ENCODE measurements around the gene POLR2A. TPM values are rescaled to one million over a fixed set of nuclear protein-coding genes. Genes with fewer than 3 reads are reported as not detected.

Gene POLR2A
- polyA plus RNA-seq, 1 donor from 2014 or later: 9.1 TPM

- no peaks in the 10 kb centered on the region for H4K20me1 ChIP-seq (ENCODE audit: insufficient read depth)
- TF ChIP-seq SMC3 (conservative IDR thresholded peaks at IDR 0.05; ENCODE audit: poor library complexity) (no peak), POLR2AphosphoS5 (IDR thresholded peaks at IDR 0.05) (no peak), EZH2 (IDR thresholded peaks at IDR 0.05; ENCODE audit: borderline replicate concordance, insufficient read depth, low read length, poor library complexity, severe bottlenecking) (no peak), TAF1 (IDR thresholded peaks at IDR 0.05; ENCODE audit: low read depth) (no peak)
- H2AFZ ChIP-seq (ENCODE audit: low read depth, low read length): no peak overlapping the region
- no peak overlapping the region for H3K27ac ChIP-seq (ENCODE audit: low read length)
- H3K4me3 ChIP-seq (ENCODE audit: low read length): no peak overlapping the region
- no peaks in the 10 kb centered on the region for H3K9me2 ChIP-seq (ENCODE audit: insufficient read depth, low read length)
- no peak overlapping the region for H3K9ac ChIP-seq (ENCODE audit: low read length)
- H3K79me2 ChIP-seq (replicated peaks; ENCODE audit: insufficient read depth, low read length): no peaks in the 10 kb centered on the region
- no peaks in the 10 kb centered on the region for H3K9me3 ChIP-seq (ENCODE audit: low read length)
- no peak overlapping the region for H3K4me2 ChIP-seq (ENCODE audit: low read length)
- no peaks in the 10 kb centered on the region for H3K27me3 ChIP-seq (ENCODE audit: insufficient read depth, low read depth, low read length)
- H3F3A ChIP-seq (ENCODE audit: insufficient read depth, low read length, poor library complexity, severe bottlenecking): no peaks in the 10 kb centered on the region
- H3K36me3 ChIP-seq (ENCODE audit: insufficient read depth, low read length): no peaks in the 10 kb centered on the region
Measured at GRCh38 chr17:7511108-7511507, 26.9 kb downstream of the POLR2A start.

GRCh38 chr17:7512105-7512504 is 27.9 kb downstream of the POLR2A start:
- no peak overlapping the region for H3K9ac ChIP-seq (ENCODE audit: low read length)
- no peaks in the 10 kb centered on the region for H3K27me3 ChIP-seq (ENCODE audit: insufficient read depth, low read depth, low read length)
- H3K4me2 ChIP-seq (ENCODE audit: low read length): no peak overlapping the region
- no peaks in the 10 kb centered on the region for H3K36me3 ChIP-seq (ENCODE audit: insufficient read depth, low read length)
- H3K4me3 ChIP-seq (ENCODE audit: low read length): no peak overlapping the region
- no peaks in the 10 kb centered on the region for H3F3A ChIP-seq (ENCODE audit: insufficient read depth, low read length, poor library complexity, severe bottlenecking)
- TF ChIP-seq POLR2AphosphoS5 (IDR thresholded peaks at IDR 0.05): no peak
- no peak for TF ChIP-seq CTCF (IDR thresholded peaks at IDR 0.05; ENCODE audit: poor library complexity, severe bottlenecking)
- TF ChIP-seq TAF1 (IDR thresholded peaks at IDR 0.05; ENCODE audit: low read depth): no peak
- TF ChIP-seq RAD21 (conservative IDR thresholded peaks at IDR 0.05): no peak
- TF ChIP-seq SMC3 (conservative IDR thresholded peaks at IDR 0.05; ENCODE audit: poor library complexity): no peak
- no peak for TF ChIP-seq MXI1 (conservative IDR thresholded peaks at IDR 0.05; ENCODE audit: poor library complexity, severe bottlenecking)
- no peak for TF ChIP-seq EP300 (conservative IDR thresholded peaks at IDR 0.05; ENCODE audit: poor library complexity, severe bottlenecking)
- TF ChIP-seq EZH2 (IDR thresholded peaks at IDR 0.05; ENCODE audit: borderline replicate concordance, insufficient read depth, low read length, poor library complexity, severe bottlenecking): no peak
- no peak for TF ChIP-seq REST (IDR thresholded peaks at IDR 0.05; ENCODE audit: borderline replicate concordance)
- H3K9me2 ChIP-seq (ENCODE audit: insufficient read depth, low read length): no peaks in the 10 kb centered on the region
- no peaks in the 10 kb centered on the region for H3K9me3 ChIP-seq (ENCODE audit: low read length)
- H4K20me1 ChIP-seq (ENCODE audit: insufficient read depth): no peaks in the 10 kb centered on the region
- H3K79me2 ChIP-seq (replicated peaks; ENCODE audit: insufficient read depth, low read length): no peaks in the 10 kb centered on the region
- H2AFZ ChIP-seq (ENCODE audit: low read depth, low read length): no peak overlapping the region
- no peak overlapping the region for H3K27ac ChIP-seq (ENCODE audit: low read length)

Data from neural cell (in vitro differentiated cells).